Prostate gland (tissue), 2 donors: ENCODE measurements around the gene TNFAIP1.

Source experiments
- POLR2A ChIP-seq: fragments of 450-650 bp; IDR thresholded peaks from one replicate; pipeline ENCODE4 v1.6.1; 2016; ENCODE audit warnings: antibody characterized with exemption, mild to moderate bottlenecking
- TF ChIP-seq, protein P1 (sequence below), 4 experiments: fragments of 200-600 bp in 2 of 4; fragments of 450-650 bp in 2 of 4; sonication (generic) in 2 of 4; IDR thresholded peaks; 1 replicate in 3 of 4; 2 replicates in 1 of 4; pipeline ENCODE4 v1.5.1; 2016 to 2019; ENCODE audit warnings: antibody characterized with exemption in 4 of 4, mild to moderate bottlenecking in 2 of 4, moderate library complexity in 2 of 4

DNA sequence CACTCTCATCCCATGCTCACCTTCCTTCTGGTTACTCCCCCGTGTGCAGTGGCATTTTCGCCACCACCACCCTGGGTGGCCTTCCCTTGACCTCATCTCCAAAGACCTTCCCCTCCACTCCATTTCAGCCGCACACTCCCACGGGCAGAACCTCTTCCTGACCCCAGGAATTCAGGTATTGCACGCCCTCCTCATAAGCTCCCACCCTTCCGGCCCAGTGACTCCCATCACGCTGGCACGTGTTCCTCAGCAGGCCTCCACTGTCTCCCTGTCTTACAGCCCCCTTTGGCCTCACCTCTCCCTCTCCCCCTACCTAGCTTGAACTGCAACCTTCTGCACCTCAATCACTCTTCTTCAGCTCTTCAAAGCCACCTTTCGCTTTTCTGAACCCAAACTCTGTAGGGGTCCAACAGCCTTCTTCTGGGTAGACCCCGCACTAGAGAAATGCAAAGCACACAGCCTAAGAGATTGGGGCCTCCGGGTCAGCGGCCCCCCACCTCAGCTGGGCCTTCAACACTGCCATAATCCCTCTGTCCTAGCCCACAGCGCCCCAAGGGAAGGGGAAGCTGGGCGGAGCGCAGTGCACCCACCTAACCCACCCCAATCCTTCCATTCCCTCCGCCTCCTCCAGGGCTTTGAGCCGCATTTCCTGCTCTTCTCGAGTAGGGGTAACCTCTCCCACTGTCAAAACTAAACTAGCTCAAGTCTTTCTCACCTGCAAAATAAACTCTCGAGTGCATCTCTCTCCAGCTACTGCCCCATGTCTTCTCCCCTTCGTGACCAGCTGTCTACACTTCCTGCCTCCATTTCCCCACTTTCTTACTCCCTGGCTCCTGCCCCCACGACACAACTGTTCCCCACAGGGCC, 18.2 kb upstream of the TNFAIP1 start:
- TF ChIP-seq, protein P1, sequence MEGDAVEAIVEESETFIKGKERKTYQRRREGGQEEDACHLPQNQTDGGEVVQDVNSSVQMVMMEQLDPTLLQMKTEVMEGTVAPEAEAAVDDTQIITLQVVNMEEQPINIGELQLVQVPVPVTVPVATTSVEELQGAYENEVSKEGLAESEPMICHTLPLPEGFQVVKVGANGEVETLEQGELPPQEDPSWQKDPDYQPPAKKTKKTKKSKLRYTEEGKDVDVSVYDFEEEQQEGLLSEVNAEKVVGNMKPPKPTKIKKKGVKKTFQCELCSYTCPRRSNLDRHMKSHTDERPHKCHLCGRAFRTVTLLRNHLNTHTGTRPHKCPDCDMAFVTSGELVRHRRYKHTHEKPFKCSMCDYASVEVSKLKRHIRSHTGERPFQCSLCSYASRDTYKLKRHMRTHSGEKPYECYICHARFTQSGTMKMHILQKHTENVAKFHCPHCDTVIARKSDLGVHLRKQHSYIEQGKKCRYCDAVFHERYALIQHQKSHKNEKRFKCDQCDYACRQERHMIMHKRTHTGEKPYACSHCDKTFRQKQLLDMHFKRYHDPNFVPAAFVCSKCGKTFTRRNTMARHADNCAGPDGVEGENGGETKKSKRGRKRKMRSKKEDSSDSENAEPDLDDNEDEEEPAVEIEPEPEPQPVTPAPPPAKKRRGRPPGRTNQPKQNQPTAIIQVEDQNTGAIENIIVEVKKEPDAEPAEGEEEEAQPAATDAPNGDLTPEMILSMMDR (IDR thresholded peaks at IDR 0.05): no peak
- no peak for TF ChIP-seq POLR2A
